Measurements from ENCODE around the gene DNAH6.
A peak's percentile ranks its signal among the peaks of the same experiment; 100 is the strongest.

The DNAH6 gene

DNA sequence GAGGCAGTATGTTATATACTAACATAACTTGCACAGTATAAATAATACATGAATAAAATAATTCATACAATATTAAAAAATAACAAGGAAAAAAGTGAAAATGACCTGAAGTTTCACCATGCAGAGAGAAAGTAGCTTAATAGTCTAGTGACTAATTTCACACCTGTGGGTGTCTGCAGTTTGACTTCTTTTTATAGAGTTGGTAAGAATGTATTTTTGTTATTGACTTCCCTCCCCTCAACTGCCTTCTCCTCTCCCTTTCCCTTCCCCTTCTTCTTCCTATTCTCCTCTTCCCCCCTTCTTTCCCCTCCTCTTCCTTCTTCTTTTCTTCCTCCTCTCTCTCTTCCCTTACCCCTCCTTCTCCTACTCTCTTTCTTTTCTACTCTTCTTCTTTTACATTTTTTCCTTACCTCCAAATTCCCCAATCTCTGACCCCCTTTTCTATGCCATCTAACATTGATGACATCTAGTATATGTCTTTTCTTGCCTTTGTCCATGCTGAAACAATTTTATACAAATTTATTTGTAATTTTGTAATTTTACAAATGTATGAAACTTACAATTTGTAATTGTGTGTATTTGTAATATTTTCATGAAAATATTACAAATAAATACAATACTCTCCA is 3.1 kb downstream of the DNAH6 start:
- peaks cover 21% of the 10 kb centered on the region for H3K4me1 ChIP-seq (ENCODE audit: low read length)
- H3K27me3 ChIP-seq (ENCODE audit: low read depth, low read length) = no peaks in the 10 kb centered on the region
- H3K27ac ChIP-seq (ENCODE audit: low read length) = no peak overlapping the region
- no peaks in the 10 kb centered on the region for H4K20me1 ChIP-seq (ENCODE audit: insufficient read depth, low read length)
- no peak overlapping the region for H3K9ac ChIP-seq (ENCODE audit: low read length)
- H3K36me3 ChIP-seq (replicated peaks; ENCODE audit: low read depth, low read length) = no peaks in the 10 kb centered on the region
- no peak overlapping the region for H2AFZ ChIP-seq (ENCODE audit: low read depth, low read length)
- no peaks in the 10 kb centered on the region for H3K79me2 ChIP-seq (ENCODE audit: low read length)
- H3K4me2 ChIP-seq (ENCODE audit: low read length) = peak overlapping the region; percentile 16; the same call in 1 of the 2 replicates
- no peak for TF ChIP-seq EZH2phosphoT487 (IDR thresholded peaks at IDR 0.05; ENCODE audit: low read depth)
- TF ChIP-seq, protein P1, sequence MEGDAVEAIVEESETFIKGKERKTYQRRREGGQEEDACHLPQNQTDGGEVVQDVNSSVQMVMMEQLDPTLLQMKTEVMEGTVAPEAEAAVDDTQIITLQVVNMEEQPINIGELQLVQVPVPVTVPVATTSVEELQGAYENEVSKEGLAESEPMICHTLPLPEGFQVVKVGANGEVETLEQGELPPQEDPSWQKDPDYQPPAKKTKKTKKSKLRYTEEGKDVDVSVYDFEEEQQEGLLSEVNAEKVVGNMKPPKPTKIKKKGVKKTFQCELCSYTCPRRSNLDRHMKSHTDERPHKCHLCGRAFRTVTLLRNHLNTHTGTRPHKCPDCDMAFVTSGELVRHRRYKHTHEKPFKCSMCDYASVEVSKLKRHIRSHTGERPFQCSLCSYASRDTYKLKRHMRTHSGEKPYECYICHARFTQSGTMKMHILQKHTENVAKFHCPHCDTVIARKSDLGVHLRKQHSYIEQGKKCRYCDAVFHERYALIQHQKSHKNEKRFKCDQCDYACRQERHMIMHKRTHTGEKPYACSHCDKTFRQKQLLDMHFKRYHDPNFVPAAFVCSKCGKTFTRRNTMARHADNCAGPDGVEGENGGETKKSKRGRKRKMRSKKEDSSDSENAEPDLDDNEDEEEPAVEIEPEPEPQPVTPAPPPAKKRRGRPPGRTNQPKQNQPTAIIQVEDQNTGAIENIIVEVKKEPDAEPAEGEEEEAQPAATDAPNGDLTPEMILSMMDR (IDR thresholded peaks at IDR 0.05; ENCODE audit: low read depth, low read length) = no peak
- 0 out of 2 replicates have a peak, but pooled peaks cover 4% of the 10 kb centered on the region for H3K9me3 ChIP-seq (ENCODE audit: insufficient read depth, low read length)
- no peak overlapping the region for H3K4me3 ChIP-seq (ENCODE audit: low read length)

DNA sequence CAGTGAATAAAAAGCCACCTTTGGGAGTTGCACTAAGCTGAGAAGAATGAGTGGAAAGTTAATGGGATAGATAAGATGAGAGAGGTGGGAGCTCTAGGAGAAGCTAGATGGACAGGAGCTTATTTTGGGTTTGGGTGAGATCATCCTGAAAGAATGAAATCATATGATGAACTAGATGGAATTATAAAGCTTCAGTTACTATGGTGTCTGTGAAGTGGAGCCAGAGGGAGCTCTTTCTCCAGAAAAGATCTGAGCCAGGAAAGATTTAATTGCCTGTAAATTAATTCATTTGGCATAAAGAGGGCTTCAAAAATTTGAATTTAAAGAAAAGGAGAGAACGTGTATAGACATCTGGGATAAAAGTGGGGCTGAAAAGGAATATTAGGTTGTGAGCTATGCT is 10.3 kb downstream of the DNAH6 start:
- Histone ChIP-seq H4K20me1 (ENCODE audit: insufficient read depth, low read length) (no peaks in the 10 kb centered on the region), H3K9ac (ENCODE audit: low read length) (no peak overlapping the region), H3K4me1 (ENCODE audit: low read length) (no peaks in the 10 kb centered on the region), H3K36me3 (replicated peaks; ENCODE audit: low read depth, low read length) (no peaks in the 10 kb centered on the region), H2AFZ (ENCODE audit: low read depth, low read length) (no peak overlapping the region), H3K27me3 (ENCODE audit: low read depth, low read length) (no peaks in the 10 kb centered on the region), H3K27ac (ENCODE audit: low read length) (no peak overlapping the region), H3K9me3 (ENCODE audit: insufficient read depth, low read length) (no peaks in the 10 kb centered on the region), H3K4me3 (ENCODE audit: low read length) (no peak overlapping the region), H3K79me2 (ENCODE audit: low read length) (no peaks in the 10 kb centered on the region), H3K4me2 (ENCODE audit: low read length) (no peak overlapping the region)
- no peak for TF ChIP-seq EZH2phosphoT487 (IDR thresholded peaks at IDR 0.05; ENCODE audit: low read depth)
- TF ChIP-seq, protein P1 (IDR thresholded peaks at IDR 0.05; ENCODE audit: low read depth, low read length) = peak; percentile 40

DNA sequence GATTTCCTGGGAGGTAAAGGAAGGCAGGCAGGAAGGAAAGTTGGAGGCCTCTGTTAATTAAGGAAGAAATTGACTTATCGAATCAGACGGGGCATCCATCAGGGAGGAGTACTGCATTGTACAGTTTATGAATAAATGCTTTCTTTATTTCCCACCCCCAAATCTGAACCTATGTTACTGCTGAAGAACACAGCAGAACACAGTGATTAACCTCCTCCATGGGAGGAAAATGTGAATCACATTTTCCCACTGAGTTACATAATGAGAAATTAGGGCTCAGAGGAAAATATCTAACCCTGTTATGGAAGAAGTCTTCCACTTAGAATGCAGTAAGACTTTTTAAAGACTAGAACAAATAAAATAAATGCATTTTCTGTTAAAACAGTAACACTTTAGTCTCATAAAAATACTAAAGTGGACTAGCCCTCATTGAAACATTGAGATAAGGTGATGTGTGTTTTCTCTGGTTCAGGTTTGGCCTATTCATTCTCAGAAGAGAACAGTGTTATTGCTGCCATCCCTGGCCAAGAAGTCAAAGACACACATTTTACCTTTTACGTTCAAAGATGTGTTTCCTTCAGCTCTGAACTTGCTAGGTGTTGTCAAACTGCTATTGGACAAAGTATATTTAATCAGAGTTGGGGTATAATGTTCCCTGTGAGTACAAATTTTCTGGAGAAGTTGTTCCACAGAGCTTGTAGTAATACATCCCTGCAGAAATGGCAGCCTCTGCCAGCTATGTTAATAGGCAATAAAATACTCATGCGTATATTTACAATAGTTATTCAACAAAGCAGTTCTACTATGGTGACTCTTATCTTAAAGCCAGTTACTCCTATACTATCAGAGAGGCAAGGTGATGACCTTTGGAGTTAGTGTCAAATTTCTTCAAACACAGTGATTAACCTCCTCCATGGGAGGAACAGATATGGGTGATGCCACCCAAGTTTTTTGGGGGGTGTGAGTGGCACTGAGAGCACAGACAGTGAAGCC is 11.1 kb downstream of the DNAH6 start:
- TF ChIP-seq EZH2phosphoT487 (IDR thresholded peaks at IDR 0.05; ENCODE audit: low read depth) = no peak
- TF ChIP-seq, protein P1 (IDR thresholded peaks at IDR 0.05; ENCODE audit: low read depth, low read length) = no peak
- H3K27ac ChIP-seq (ENCODE audit: low read length) = no peak overlapping the region
- H3K27me3 ChIP-seq (ENCODE audit: low read depth, low read length) = no peaks in the 10 kb centered on the region

DNA sequence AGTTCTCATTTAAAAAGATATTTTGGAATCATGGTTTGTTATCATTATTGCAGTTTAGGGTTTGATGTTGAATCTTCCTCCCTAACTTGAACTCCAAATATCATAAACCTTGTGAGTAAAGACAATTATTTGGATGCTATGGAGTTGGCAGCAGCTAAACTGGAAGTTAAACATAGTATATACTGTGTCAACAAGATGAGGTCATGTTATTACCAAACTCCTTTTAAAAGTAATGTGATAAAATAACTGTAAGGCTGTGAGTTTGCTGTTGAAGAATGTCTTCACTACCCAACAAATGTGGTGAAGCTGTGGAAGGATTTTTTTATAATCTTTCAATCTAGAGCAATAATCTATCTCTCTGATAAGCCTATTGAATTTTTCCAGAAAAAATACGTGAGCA is 16.0 kb downstream of the DNAH6 start:
- Histone ChIP-seq H3K9ac (ENCODE audit: low read length) (no peak overlapping the region), H3K79me2 (ENCODE audit: low read length) (no peaks in the 10 kb centered on the region), H3K4me3 (ENCODE audit: low read length) (no peak overlapping the region), H3K27ac (ENCODE audit: low read length) (no peak overlapping the region), H3K27me3 (ENCODE audit: low read depth, low read length) (no peaks in the 10 kb centered on the region), H3K36me3 (replicated peaks; ENCODE audit: low read depth, low read length) (no peaks in the 10 kb centered on the region), H3K4me2 (ENCODE audit: low read length) (no peak overlapping the region), H2AFZ (ENCODE audit: low read depth, low read length) (no peak overlapping the region), H3K4me1 (ENCODE audit: low read length) (no peaks in the 10 kb centered on the region), H3K9me3 (ENCODE audit: insufficient read depth, low read length) (no peaks in the 10 kb centered on the region), H4K20me1 (ENCODE audit: insufficient read depth, low read length) (no peaks in the 10 kb centered on the region)
- TF ChIP-seq EZH2phosphoT487 (IDR thresholded peaks at IDR 0.05; ENCODE audit: low read depth) = no peak
- TF ChIP-seq, protein P1 (IDR thresholded peaks at IDR 0.05; ENCODE audit: low read depth, low read length) = no peak

More for the DNA sequence above, 11.1 kb downstream of the DNAH6 start:
- no peaks in the 10 kb centered on the region for H3K4me1 ChIP-seq (ENCODE audit: low read length)
- H3K36me3 ChIP-seq (replicated peaks; ENCODE audit: low read depth, low read length) = no peaks in the 10 kb centered on the region
- H3K9me3 ChIP-seq (ENCODE audit: insufficient read depth, low read length) = no peaks in the 10 kb centered on the region
- H3K4me2 ChIP-seq (ENCODE audit: low read length) = no peak overlapping the region
- H3K4me3 ChIP-seq (ENCODE audit: low read length) = no peak overlapping the region
- H4K20me1 ChIP-seq (ENCODE audit: insufficient read depth, low read length) = no peaks in the 10 kb centered on the region
- H2AFZ ChIP-seq (ENCODE audit: low read depth, low read length) = no peak overlapping the region
- no peak overlapping the region for H3K9ac ChIP-seq (ENCODE audit: low read length)
- H3K79me2 ChIP-seq (ENCODE audit: low read length) = no peaks in the 10 kb centered on the region

All from OCI-LY3 (cell line).